HepG2 (cell line): ENCODE results near the gene CASD1. TPM values are rescaled to one million over a fixed set of nuclear protein-coding genes. Genes with fewer than 3 reads are reported as not detected.

Source experiments
- ARID2 ChIP-seq: sonication (generic); formaldehyde crosslinking; IDR thresholded peaks from 2 replicates; pipeline ENCODE4 v1.8.1; 2022; ENCODE audit warnings: mild to moderate bottlenecking, missing genetic modification reagents, borderline replicate concordance
- BHLHE40 ChIP-seq: IDR thresholded peaks from 2 replicates; pipeline ENCODE4 v1.6.1; 2011; ENCODE audit warnings: low read length, improper control_type of control experiment
- ELF1 ChIP-seq: sonication (generic); formaldehyde crosslinking; IDR thresholded peaks from 2 replicates; pipeline ENCODE4 v1.4.0; 2020; ENCODE audit warnings: missing genetic modification reagents
- HHEX ChIP-seq: IDR thresholded peaks from 2 replicates; pipeline ENCODE4 v1.6.1; 2016; ENCODE audit warnings: control low read depth
- HOXA7 ChIP-seq: sonication (generic); formaldehyde crosslinking; IDR thresholded peaks from 2 replicates; pipeline ENCODE4 v1.8.1; 2022; ENCODE audit warnings: mild to moderate bottlenecking, missing genetic modification reagents, moderate library complexity
- KDM3A ChIP-seq: IDR thresholded peaks from 2 replicates; pipeline ENCODE4 v1.6.1; 2018; ENCODE audit warnings: low read depth, missing compliant biosample characterization
- MXD4 ChIP-seq: IDR thresholded peaks from 2 replicates; pipeline ENCODE4 v1.6.1; 2016; ENCODE audit warnings: mild to moderate bottlenecking, missing biosample characterization, missing genetic modification reagents
- NCOR1 ChIP-seq: fragments of 200-600 bp; sonication (generic); IDR thresholded peaks from 2 replicates; pipeline ENCODE4 v1.7.0; 2017; ENCODE audit warnings: antibody characterized with exemption, low read length, borderline replicate concordance
- NR0B2 ChIP-seq: sonication (generic); formaldehyde crosslinking; IDR thresholded peaks from 2 replicates; pipeline ENCODE4 v1.4.0; 2020; ENCODE audit warnings: mild to moderate bottlenecking, missing genetic modification reagents
- RAD51 ChIP-seq: fragments of 450-650 bp; IDR thresholded peaks from 2 replicates; pipeline ENCODE4 v1.6.1; 2016; ENCODE audit warnings: borderline replicate concordance
- RFXANK ChIP-seq: IDR thresholded peaks from 2 replicates; pipeline ENCODE4 v1.6.1; 2016
- SAP130 ChIP-seq: IDR thresholded peaks from 2 replicates; pipeline ENCODE4 v1.6.1; 2016; ENCODE audit warnings: low read depth
- TARDBP ChIP-seq: sonication (generic); formaldehyde crosslinking; IDR thresholded peaks from 2 replicates; pipeline ENCODE4 v1.8.0; 2022; ENCODE audit warnings: mild to moderate bottlenecking, missing genetic modification reagents
- TBX3 ChIP-seq: fragments of 450-650 bp; IDR thresholded peaks from 2 replicates; pipeline ENCODE4 v1.6.1; 2017; ENCODE audit warnings: antibody characterized with exemption, mild to moderate bottlenecking, inconsistent platforms, borderline replicate concordance
- ZNF224 ChIP-seq: sonication (generic); formaldehyde crosslinking; IDR thresholded peaks from 2 replicates; pipeline ENCODE4 v1.5.0; 2020; ENCODE audit warnings: mild to moderate bottlenecking, missing genetic modification reagents
- ZNF331 ChIP-seq: sonication (generic); formaldehyde crosslinking; IDR thresholded peaks from 2 replicates; pipeline ENCODE4 v1.4.0; 2020; ENCODE audit warnings: missing genetic modification reagents
- ZNF614 ChIP-seq: IDR thresholded peaks from 2 replicates; pipeline ENCODE4 v1.6.1; 2018; ENCODE audit warnings: missing biosample characterization, missing genetic modification reagents, inconsistent platforms, borderline replicate concordance
- ZNF670 ChIP-seq: sonication (generic); formaldehyde crosslinking; IDR thresholded peaks from 2 replicates; pipeline ENCODE4 v1.8.0; 2022; ENCODE audit warnings: mild to moderate bottlenecking, missing genetic modification reagents, borderline replicate concordance
- polyA plus RNA-seq, 8 experiments: library from polyadenylated mRNA; depleted of rRNA in 3 of 8; stranded (reverse) in 7 of 8; unstranded in 1 of 8; fragments of >200 nt; fragmentation: Illumina TruSeq in 4 of 8; extraction: Trizol in 4 of 8; gene quantifications; 2 replicates each; pipeline versions ENCODE4 v1.2.1 to v1.2.3, GENCODE V29; 2011 to 2016; ENCODE audit warnings: low read depth in 4 of 8, missing spikeins in 1 of 8, mixed read lengths in 1 of 8; ENCODE audit not compliant: insufficient read depth in 1 of 8
- total RNA-seq, 5 experiments: library from RNA; depleted of rRNA; stranded (reverse); fragments of >200 nt; fragmentation: Illumina TruSeq; extraction: Trizol; gene quantifications; 2 replicates each; pipeline ENCODE4 v1.2.3, GENCODE V29; 2016; ENCODE audit warnings: low read depth in 1 of 5
- TF ChIP-seq, protein P1 (sequence below): sonication (generic); formaldehyde crosslinking; IDR thresholded peaks from 2 replicates; pipeline ENCODE4 v1.5.0; 2020; ENCODE audit warnings: missing genetic modification reagents
- TF ChIP-seq, protein P2 (sequence below): sonication (generic); formaldehyde crosslinking; IDR thresholded peaks from 2 replicates; pipeline ENCODE4 v1.4.0; 2020; ENCODE audit warnings: missing genetic modification reagents
- TF ChIP-seq, protein P3 (sequence below): sonication (generic); formaldehyde crosslinking; IDR thresholded peaks from 2 replicates; pipeline ENCODE4 v1.5.1; 2020; ENCODE audit warnings: mild to moderate bottlenecking, moderate library complexity, missing genetic modification reagents
- TF ChIP-seq, protein P4 (sequence below): sonication (generic); formaldehyde crosslinking; conservative IDR thresholded peaks from 2 replicates; pipeline ENCODE4 v1.4.0; 2020; ENCODE audit warnings: missing genetic modification reagents
- TF ChIP-seq, protein P5 (sequence below): sonication (generic); formaldehyde crosslinking; IDR thresholded peaks from 2 replicates; pipeline ENCODE4 v1.4.0; 2020; ENCODE audit warnings: mild to moderate bottlenecking, missing genetic modification reagents
- TF ChIP-seq, protein P6 (sequence below): sonication (generic); formaldehyde crosslinking; IDR thresholded peaks from 2 replicates; pipeline ENCODE4 v1.5.0; 2020; ENCODE audit warnings: missing genetic modification reagents

Gene CASD1
- total and polyA plus RNA-seq, 2 of the 13 experiments (the other 11 are each of a cell fraction or from before 2014, with no cell fraction given): 22.9 to 32.6 TPM

GRCh38 chr7:94580601-94581000 is 71.0 kb downstream of the CASD1 start (continued):
- TF ChIP-seq, protein P1, sequence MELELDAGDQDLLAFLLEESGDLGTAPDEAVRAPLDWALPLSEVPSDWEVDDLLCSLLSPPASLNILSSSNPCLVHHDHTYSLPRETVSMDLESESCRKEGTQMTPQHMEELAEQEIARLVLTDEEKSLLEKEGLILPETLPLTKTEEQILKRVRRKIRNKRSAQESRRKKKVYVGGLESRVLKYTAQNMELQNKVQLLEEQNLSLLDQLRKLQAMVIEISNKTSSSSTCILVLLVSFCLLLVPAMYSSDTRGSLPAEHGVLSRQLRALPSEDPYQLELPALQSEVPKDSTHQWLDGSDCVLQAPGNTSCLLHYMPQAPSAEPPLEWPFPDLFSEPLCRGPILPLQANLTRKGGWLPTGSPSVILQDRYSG (CRISPR knock-in tag): no peak
- peak; percentile 62 for TF ChIP-seq BHLHE40
- TF ChIP-seq SAP130 (CRISPR knock-in tag): peak; percentile 70
- no peak for TF ChIP-seq HOXA7 (CRISPR knock-in tag)
- TF ChIP-seq, protein P2, sequence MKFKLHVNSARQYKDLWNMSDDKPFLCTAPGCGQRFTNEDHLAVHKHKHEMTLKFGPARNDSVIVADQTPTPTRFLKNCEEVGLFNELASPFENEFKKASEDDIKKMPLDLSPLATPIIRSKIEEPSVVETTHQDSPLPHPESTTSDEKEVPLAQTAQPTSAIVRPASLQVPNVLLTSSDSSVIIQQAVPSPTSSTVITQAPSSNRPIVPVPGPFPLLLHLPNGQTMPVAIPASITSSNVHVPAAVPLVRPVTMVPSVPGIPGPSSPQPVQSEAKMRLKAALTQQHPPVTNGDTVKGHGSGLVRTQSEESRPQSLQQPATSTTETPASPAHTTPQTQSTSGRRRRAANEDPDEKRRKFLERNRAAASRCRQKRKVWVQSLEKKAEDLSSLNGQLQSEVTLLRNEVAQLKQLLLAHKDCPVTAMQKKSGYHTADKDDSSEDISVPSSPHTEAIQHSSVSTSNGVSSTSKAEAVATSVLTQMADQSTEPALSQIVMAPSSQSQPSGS: peak; percentile 79; the same call in 1 of the 2 replicates
- TF ChIP-seq NR0B2: no peak
- peak; percentile 73; the same call in 1 of the 2 replicates for TF ChIP-seq ZNF331
- peak; percentile 69 for TF ChIP-seq HHEX
- TF ChIP-seq, protein P3, sequence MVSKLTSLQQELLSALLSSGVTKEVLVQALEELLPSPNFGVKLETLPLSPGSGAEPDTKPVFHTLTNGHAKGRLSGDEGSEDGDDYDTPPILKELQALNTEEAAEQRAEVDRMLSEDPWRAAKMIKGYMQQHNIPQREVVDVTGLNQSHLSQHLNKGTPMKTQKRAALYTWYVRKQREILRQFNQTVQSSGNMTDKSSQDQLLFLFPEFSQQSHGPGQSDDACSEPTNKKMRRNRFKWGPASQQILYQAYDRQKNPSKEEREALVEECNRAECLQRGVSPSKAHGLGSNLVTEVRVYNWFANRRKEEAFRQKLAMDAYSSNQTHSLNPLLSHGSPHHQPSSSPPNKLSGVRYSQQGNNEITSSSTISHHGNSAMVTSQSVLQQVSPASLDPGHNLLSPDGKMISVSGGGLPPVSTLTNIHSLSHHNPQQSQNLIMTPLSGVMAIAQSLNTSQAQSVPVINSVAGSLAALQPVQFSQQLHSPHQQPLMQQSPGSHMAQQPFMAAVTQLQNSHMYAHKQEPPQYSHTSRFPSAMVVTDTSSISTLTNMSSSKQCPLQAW (CRISPR knock-in tag): 0 out of 2 replicates have a peak, but pooled peaks have one; percentile 25
- TF ChIP-seq NCOR1: peak; percentile 60; the same call in 1 of the 2 replicates
- TF ChIP-seq RFXANK: 0 out of 2 replicates have a peak, but pooled peaks have one; percentile 37
- no peak for TF ChIP-seq ARID2
- no peak for TF ChIP-seq RAD51
- peak; percentile 55; the same call in 1 of the 2 replicates for TF ChIP-seq TARDBP (CRISPR knock-in tag)
- no peak for TF ChIP-seq ZNF224 (CRISPR knock-in tag)
- 0 out of 2 replicates have a peak, but pooled peaks have one; percentile 36 for TF ChIP-seq KDM3A
- TF ChIP-seq, protein P4, sequence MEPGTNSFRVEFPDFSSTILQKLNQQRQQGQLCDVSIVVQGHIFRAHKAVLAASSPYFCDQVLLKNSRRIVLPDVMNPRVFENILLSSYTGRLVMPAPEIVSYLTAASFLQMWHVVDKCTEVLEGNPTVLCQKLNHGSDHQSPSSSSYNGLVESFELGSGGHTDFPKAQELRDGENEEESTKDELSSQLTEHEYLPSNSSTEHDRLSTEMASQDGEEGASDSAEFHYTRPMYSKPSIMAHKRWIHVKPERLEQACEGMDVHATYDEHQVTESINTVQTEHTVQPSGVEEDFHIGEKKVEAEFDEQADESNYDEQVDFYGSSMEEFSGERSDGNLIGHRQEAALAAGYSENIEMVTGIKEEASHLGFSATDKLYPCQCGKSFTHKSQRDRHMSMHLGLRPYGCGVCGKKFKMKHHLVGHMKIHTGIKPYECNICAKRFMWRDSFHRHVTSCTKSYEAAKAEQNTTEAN (CRISPR knock-in tag): 0 out of 2 replicates have a peak, but pooled peaks have one; percentile 24
- no peak for TF ChIP-seq ZNF670 (CRISPR knock-in tag)
- peak; percentile 91 for TF ChIP-seq ZNF614
- no peak for TF ChIP-seq MXD4
- peak; percentile 85; the same call in 1 of the 2 replicates for TF ChIP-seq TBX3
- TF ChIP-seq ELF1: no peak
- TF ChIP-seq, protein P5, sequence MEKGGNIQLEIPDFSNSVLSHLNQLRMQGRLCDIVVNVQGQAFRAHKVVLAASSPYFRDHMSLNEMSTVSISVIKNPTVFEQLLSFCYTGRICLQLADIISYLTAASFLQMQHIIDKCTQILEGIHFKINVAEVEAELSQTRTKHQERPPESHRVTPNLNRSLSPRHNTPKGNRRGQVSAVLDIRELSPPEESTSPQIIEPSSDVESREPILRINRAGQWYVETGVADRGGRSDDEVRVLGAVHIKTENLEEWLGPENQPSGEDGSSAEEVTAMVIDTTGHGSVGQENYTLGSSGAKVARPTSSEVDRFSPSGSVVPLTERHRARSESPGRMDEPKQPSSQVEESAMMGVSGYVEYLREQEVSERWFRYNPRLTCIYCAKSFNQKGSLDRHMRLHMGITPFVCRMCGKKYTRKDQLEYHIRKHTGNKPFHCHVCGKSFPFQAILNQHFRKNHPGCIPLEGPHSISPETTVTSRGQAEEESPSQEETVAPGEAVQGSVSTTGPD (CRISPR knock-in tag): no peak
- TF ChIP-seq, protein P6, sequence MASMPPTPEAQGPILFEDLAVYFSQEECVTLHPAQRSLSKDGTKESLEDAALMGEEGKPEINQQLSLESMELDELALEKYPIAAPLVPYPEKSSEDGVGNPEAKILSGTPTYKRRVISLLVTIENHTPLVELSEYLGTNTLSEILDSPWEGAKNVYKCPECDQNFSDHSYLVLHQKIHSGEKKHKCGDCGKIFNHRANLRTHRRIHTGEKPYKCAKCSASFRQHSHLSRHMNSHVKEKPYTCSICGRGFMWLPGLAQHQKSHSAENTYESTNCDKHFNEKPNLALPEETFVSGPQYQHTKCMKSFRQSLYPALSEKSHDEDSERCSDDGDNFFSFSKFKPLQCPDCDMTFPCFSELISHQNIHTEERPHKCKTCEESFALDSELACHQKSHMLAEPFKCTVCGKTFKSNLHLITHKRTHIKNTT (CRISPR knock-in tag): no peak
